CD4-positive, alpha-beta T cell treated with Interleukin-15 for 4 hours (primary cell): ENCODE results near the gene ZBTB3.
"Not testable (repeated sequence)": the region's sequence is repeated elsewhere in the genome, so short reads cannot be mapped to it uniquely, and the experiment has no call there.

Experiments
- DNase-seq: peaks from one replicate; pipeline ENCODE4 v3.0.0-alpha.2; 2020; ENCODE audit warnings: low spot score

Gene ZBTB3

GRCh38 chr11:62753736-62754603 is at the start of gene ZBTB3:
Gene ZBTB3, minus strand, starts transcription at chr11:62754160. Its CDS starts 496 bp downstream, at chr11:62753664.
- peak; percentile 99 for DNase-seq

DNA sequence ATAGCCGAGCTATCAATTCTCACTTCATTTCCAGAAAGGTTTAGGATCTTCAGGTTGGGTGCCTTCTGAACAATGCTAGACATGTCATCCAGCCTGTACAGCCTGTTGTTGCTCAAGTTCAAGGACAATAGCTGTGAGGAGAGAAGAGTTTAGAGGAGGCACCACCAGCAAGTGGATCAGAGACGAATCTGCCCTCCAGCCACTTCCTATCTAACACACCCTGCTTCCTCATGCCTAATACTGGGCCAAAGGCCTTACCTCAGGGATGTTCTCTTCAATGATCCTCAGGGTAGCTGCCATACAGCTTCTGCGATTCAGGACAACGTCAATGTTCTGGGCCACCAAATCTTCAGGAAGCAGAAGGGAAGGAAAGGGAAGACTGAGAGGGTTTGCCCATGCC is 47.1 kb upstream of the ZBTB3 start:
- no peak for DNase-seq

DNA sequence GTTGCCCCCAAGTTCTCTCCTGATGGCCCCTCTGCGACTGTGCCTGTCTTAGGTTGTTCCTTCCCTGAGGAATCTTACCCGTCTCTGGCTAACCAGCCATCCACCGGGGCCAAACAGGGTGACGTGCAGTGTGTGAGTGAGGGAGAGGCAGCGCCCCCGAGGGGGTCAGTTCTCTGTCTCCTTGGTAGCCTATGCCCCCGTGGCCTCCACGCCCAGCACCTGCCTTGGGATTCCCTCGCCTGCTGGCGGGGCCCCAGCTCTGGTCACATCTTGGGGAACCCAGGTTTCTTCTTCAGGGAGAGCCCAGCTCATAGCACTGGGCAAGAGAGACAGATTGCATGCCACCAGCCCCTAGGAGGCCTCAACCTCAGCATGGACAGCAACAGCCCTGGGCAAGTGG is 45.5 kb upstream of the ZBTB3 start:
- DNase-seq, result no peak

GRCh38 chr11:62796281-62796680 is 42.3 kb upstream of the ZBTB3 start:
- no peak for DNase-seq

DNA sequence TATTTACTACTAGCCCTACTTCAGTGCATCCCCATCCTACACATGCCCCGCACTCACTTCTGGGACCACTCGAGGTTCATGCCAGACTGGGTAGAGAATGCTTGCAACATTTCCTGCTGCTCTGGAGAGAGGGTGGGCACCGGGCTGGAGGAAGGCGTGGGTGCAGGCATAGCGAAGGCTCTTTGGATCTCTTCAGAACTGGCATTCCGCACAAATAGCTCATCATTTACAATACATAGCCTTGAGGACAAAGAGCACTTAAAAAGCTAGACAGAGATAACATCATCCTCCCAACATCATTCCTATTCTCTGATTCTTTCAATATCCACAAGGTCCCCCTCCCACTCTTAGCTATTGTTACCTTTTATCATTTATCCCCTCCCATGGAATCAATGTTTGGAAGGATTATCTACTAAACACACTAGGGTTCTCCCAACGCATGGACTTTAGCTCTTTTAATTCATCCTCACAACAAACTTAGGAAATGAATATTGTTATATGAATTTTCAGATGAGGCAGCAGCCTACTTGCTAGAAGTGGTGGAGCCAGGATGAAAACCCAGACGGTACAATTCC is 40.3 kb upstream of the ZBTB3 start:
- no peak for DNase-seq

- DNase-seq, result no peak
These were observed 38.2 kb upstream of the ZBTB3 start for GRCh38 chr11:62792202-62792575.

DNA sequence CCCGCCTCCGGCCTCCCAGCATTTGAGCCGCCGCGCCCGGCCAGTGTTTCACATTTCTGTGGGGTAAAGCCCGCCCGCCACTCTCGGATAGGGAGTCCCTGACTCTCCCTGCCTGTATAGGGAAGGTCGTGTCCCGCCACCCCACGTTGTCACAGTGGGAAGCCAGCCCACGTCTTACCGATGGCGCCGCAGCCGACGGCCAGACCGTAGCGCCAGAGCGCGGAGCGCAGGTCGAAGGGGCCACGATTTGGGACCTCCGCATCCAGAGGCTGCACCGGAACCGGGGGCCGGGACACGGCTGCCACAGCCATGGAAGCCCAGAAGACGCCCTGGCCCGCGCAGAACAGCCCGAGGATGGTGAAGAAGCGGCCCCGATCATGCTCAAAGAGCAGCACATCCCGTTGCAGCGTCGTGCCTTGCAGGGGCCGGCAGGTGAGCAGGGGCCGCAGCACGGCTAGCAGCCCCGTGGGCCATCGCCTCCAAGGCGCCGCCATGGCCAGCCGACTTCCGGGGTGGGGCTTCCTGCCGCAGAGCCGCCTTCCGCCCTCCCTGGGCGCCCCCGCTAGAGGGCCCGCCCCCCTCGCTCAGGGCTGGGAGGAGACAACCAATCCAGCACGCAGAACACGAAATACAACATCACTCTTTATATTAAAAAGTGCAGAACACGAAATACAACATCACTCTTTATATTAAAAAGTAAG is 37.7 kb upstream of the ZBTB3 start, which contains the start of gene TMEM223:
TSS of gene TMEM223 (minus strand) at position 506 of the 701 bp plus-strand sequence. CDS start at position 494, 12 bp downstream.
- DNase-seq, result peak; percentile 88

GRCh38 chr11:62789576-62789975 is 35.6 kb upstream of the ZBTB3 start:
- no peak for DNase-seq

- no peak for DNase-seq
These were observed 35.0 kb upstream of the ZBTB3 start for GRCh38 chr11:62788991-62789390.

DNA sequence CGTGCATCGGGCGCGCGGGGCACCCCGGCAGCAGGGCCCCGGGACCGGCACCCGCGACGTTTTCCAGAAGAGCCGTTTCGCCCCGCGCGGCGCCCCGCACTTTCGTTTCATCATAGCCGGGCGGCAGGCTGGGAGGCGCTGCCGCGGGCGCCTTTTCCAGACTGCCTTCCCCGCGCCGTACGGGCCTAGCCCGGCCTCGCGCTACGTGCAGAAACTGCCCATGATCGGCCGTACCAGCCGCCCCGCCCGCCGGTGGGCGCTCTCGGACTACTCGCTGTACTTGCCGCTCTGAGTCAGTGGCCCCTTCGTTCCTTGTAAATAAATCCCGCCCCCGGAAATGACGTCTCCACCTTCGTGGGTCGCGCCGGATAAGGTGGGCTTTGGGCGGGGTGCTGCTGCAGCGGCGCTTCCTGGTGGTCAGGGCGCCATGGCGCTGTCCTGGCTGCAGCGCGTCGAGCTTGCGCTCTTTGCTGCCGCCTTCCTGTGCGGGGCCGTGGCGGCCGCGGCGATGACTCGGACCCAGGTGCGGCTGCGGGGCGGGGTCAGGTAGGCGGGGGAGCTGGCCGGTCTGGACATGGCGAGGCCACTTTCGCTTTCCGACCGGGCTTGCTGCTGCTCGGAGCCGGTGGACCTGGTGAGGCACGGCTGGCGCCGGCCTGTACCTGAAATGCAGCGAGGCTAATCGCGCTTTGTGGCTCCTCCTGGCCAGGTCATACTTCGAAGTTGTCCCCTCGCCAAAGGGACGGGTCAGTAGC is 33.2 kb upstream of the ZBTB3 start, which contains the start of gene TMEM179B:
TSS of gene TMEM179B (plus strand) at position 398 of the 755 bp plus-strand sequence. CDS start at position 428, 30 bp downstream.
- peak; percentile 98 for DNase-seq

DNA sequence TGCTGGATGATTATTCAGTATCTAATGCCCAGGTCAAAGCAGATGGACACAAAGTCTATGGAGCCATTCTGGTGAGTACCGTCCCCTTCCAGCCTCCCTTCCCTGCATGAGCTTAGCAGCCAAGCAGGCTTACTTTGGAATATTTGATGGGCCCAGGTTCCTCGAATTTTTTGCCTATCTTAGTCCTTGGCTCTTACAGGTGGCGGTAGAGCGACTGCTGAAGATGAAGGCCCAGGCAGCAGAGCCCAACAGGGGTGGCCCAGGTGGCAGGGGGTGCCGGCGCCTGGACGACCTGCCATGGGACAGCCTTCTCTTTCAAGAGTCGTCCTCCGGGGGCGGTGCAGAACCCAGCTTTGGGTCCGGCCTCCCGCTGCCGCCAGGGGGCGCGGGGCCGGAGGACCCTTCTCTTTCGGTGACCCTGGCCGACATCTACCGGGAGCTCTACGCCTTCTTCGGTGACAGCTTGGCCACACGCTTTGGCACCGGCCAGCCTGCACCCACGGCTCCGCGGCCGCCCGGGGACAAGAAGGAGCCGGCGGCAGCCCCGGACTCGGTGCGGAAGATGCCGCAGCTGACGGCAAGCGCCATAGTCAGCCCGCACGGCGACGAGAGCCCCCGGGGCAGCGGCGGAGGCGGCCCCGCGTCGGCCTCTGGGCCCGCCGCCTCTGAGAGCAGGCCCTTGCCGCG is 32.5 kb upstream of the ZBTB3 start:
- DNase-seq, result peak; percentile 87

- no peak for DNase-seq
These were observed 28.8 kb upstream of the ZBTB3 start for GRCh38 chr11:62782753-62783152.

DNA sequence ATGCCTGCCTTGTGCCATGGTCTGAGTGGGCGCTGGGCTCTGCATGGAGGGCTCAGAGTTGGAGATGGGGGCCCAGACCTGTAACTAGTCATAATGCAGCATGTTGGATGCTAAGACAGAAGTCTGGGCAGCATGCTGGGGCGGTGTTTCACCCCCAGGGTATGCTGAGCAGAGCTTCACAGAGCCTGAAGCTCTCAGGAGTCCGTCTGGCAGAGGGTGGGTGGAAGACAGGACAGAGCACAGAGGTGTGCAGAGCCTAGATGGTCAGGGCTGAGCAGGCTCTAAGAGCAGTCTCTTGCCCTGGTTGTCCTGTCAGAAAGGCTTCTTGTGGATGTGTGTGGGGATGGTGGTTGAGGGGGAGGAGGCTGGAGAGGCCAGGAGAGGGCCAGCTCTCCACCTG is 24.5 kb upstream of the ZBTB3 start:
- no peak for DNase-seq

DNA sequence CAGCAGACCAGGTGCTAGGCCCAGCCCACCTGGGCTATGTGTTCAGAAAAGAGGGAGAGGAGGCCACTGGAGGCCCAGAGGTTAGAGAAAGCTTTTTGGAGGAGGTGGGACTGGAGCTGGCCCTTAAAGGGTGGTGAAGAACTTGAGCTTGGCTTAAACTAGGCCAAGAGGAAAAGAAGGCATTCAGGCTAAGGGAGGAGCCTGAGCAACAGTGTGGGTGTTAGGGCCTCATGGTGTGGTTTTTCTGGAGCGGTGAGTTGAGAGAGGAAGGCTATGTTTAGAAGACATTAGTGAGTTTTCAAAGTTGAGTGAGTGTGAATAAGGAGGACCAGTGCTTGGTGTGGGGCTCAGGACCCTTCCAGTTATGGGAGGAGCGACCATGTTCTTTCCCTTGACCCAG is 23.4 kb upstream of the ZBTB3 start:
- no peak for DNase-seq

- DNase-seq, result no peak
These were observed 21.7 kb upstream of the ZBTB3 start for GRCh38 chr11:62775646-62776045.

DNA sequence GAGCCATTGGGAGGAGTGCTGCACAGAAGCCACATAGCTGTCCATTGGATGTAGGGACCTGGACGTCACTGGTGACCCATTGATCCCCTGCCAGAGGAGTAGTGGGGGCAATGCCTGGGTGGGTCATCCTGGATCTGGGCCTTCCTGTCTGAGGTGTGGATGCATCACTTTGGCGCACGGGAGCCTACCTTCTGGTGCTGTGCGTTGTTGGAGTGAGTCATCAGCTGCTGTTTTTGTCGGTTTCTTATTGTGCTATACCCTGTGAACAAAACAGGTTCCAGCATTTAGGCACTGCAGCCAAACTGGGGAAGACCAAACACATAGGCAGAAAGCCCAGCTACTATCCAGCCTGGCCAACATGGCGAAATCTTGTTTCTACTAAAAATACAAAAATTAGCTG is 20.4 kb upstream of the ZBTB3 start:
- no peak for DNase-seq

- peak; percentile 91 for DNase-seq
These were observed 17.4 kb upstream of the ZBTB3 start, which contains the start of gene TAF6L for GRCh38 chr11:62771144-62772021. Gene TAF6L, plus strand, starts transcription at chr11:62771396. Its CDS starts 4,388 bp downstream, at chr11:62775784.

DNA sequence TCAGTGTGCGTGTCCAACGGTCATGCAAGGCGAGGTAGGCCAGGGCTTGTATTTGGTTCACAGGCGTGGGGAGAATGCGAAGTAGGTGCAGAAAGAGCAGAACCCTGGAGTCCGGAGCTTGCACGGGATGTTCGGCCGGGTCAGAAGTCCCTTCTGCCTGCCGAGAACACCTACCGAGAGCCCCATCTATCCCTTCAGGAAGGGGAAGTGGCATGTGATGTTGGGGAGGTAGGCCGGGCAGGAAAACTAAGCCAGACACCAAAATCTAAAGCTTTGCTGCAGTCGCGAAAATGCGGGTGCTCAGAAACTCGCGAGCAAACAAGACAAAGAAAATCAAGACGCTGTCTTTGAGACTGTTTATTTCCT is 16.8 kb upstream of the ZBTB3 start:
- DNase-seq, result no peak

DNA sequence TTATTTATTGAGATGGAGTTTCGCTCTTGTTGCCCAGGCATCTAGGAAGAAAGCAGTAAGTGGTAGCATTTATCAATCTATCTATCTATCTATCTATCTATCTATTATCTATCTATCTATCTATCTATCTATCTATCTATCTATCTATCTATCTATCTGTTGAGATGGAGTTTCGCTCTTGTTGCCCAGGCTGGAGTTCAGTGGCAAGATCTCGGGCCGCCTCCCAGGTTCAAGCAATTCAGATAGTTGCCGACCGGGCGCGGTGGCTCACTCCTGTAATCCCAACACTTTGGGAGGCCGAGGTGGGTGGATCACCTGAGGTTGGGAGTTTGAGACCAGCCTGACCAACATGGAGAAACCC is 6.9 kb upstream of the ZBTB3 start:
- not testable (repeated sequence) for DNase-seq
